Activated CD4-positive, alpha-beta T cell treated with anti-CD3 and anti-CD28 coated beads, Interleukin-2, amount 10 ng/mL, durations not matched to agents 24 days and 14 days (primary cell): ENCODE measurements around the gene LIN7B. TPM values are rescaled to one million over a fixed set of nuclear protein-coding genes. Genes with fewer than 3 reads are reported as not detected.
"Not testable (repeated sequence)": the region's sequence is repeated elsewhere in the genome, so short reads cannot be mapped to it uniquely, and the experiment has no call there.

ENCODE experiments used
- DNase-seq: peaks from one replicate; pipeline ENCODE4 v3.0.0; 2022
- H3K27ac Mint-ChIP-seq: one replicate; pipeline ENCODE4 v1.8.0; 2022; ENCODE audit warnings: mild to moderate bottlenecking, mixed read lengths
- H3K27me3 Mint-ChIP-seq: one replicate; pipeline ENCODE4 v1.8.0; 2022; ENCODE audit warnings: mixed read lengths
- H3K36me3 Mint-ChIP-seq: one replicate; pipeline ENCODE4 v1.8.0; 2022; ENCODE audit warnings: low read depth, mild to moderate bottlenecking, mixed read lengths
- H3K4me1 Mint-ChIP-seq: one replicate; pipeline ENCODE4 v1.8.0; 2021; ENCODE audit warnings: mixed read lengths
- H3K4me3 Mint-ChIP-seq: one replicate; pipeline ENCODE4 v1.8.0; 2022; ENCODE audit warnings: mild to moderate bottlenecking, moderate library complexity, mixed read lengths
- H3K9me3 Mint-ChIP-seq: one replicate; pipeline ENCODE4 v1.8.0; 2021; ENCODE audit warnings: mixed read lengths
- intact Hi-C: fragments of 100-400 bp; cut with micrococcal nuclease; formaldehyde crosslinking; loops from one replicate; pipeline ENCODE4 v1.15.1; 2023
- total RNA-seq: library from RNA; stranded (reverse); gene quantifications from 2 replicates; pipeline ENCODE4 v1.2.3, GENCODE V29; 2022

The LIN7B gene
- total RNA-seq, 1 donor from 2014 or later, result 5.4 TPM

DNA sequence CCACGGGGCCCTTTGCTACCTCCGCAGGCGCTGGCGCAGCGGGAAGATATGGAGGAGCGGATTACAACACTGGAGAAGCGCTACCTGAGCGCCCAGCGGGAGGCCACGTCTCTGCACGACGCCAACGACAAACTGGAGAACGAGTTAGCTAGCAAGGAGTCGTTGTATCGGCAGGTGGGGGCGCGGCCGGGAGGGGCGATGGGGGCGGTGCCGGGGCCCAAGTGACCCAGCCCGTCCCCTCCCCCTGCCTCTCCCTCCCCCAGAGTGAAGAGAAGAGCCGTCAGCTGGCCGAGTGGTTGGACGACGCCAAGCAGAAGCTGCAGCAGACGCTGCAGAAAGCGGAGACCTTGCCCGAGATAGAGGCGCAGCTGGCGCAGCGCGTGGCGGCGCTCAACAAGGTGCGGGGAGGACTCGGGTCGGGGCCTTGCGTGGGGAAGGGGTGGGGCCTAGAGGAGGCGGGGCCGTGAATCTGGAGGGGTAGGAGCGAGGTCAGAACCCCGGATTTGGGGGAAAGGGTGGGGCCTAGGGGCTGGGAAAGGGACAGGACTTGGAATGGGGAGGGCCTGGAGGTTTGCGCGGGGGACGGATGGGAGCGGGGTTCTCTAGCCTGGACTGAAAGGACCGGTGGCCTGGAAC lies 18.9 kb downstream of the LIN7B start:
- Mint-ChIP-seq H3K4me3 (peak overlapping the region; percentile 82), H3K36me3 (no peaks in the 10 kb centered on the region), H3K9me3 (no peaks in the 10 kb centered on the region), H3K27ac (no peak overlapping the region), H3K4me1 (peaks cover 17% of the 10 kb centered on the region), H3K27me3 (peaks cover 3% of the 10 kb centered on the region)
- DNase-seq, result peak; percentile 86
- intact Hi-C loops, result loop anchor here (2.0 kb wide), 1 partner anchor 16 kb away; no protein-coding TSS in a partner anchor

DNA sequence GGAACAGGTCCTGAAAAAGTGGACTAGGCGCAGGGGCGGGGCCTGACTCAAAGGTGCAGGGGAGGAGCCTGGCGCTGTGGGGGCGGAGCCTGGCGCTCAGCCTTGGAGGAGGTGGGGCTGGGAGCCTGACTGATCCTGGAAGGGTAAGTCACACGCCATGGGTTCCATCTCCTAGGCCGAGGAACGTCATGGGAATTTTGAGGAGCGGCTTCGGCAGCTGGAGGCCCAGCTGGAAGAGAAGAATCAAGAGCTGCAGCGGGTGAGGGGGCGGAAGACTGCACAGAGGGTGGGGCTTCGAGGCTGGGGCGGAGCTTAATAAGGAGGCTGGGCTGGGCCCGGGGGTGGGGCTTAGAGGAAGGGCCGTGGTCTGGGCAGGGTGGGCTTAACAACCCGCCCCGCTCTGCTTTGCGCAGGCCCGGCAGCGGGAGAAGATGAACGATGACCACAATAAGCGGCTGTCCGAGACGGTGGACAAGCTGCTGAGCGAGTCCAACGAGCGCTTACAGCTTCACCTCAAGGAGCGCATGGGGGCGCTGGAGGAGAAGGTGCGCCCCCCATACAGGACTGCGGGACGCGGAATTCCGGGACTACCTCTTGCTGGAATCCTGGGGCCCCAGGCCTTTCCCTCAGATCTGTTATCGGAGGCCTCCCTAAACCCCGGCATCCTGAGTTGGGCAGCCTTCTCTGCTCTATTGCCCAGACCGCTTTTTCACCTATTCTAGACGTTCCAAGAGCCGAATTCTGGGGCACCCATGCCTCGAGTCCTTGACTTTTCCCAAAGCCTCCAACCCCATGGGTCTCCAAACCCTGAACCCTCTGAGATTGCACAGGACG lies 19.7 kb downstream of the LIN7B start:
- Mint-ChIP-seq H3K9me3 (no peaks in the 10 kb centered on the region), H3K27ac (no peak overlapping the region), H3K27me3 (peaks cover 3% of the 10 kb centered on the region), H3K4me3 (peak overlapping the region; percentile 82), H3K36me3 (no peaks in the 10 kb centered on the region), H3K4me1 (peaks cover 11% of the 10 kb centered on the region)
- intact Hi-C loops, result loop anchor here (2.0 kb wide), 1 partner anchor 15 kb away; no protein-coding TSS in a partner anchor
- DNase-seq, result peak; percentile 90

DNA sequence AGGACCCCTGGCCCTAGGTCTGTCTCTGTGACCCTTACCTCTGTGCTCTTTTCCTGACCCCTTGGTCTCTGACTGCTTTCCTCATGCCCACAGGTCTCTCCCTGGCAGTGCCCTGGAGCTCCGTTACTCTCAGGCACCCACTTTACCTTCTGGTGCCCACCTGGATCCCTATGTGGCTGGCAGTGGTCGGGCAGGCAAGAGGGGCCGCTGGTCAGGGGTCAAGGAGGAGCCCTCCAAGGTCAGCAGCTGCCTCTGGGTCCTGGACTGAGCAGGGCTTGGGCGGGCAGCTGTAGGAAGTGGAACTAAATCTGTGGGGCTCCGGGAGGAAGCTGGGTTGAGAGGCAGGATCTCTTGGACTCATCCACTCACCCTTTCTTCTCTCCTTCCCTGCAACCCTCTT lies 21.5 kb downstream of the LIN7B start:
- H3K9me3 Mint-ChIP-seq, result no peaks in the 10 kb centered on the region
- no peak for DNase-seq
- peaks cover 9% of the 10 kb centered on the region for H3K4me1 Mint-ChIP-seq
- H3K27me3 Mint-ChIP-seq, result peaks cover 3% of the 10 kb centered on the region
- intact Hi-C loops, result no loop called here
- no peaks in the 10 kb centered on the region for H3K36me3 Mint-ChIP-seq
- H3K4me3 Mint-ChIP-seq, result no peak overlapping the region
- H3K27ac Mint-ChIP-seq, result no peak overlapping the region

DNA sequence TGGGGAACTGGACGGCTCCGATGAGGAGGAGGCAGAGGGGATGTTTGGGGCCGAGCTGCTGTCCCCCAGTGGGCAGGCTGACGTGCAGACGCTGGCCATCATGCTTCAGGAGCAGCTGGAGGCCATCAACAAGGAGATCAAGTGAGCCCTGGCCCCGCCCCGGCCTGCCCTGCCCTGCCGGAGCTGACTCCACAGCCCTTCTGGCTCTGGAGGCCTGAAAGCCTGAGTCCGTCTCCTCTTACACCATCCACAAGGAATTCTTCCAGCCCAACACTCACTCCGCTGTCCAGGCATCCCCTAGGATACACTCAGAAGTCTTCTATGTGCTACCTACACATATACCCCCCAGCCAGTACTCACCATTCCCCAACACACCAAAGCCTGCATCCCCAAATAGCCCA lies 22.6 kb downstream of the LIN7B start:
- peaks cover 3% of the 10 kb centered on the region for H3K27me3 Mint-ChIP-seq
- no peaks in the 10 kb centered on the region for H3K9me3 Mint-ChIP-seq
- H3K36me3 Mint-ChIP-seq, result no peaks in the 10 kb centered on the region
- H3K4me3 Mint-ChIP-seq, result no peak overlapping the region
- no peak for DNase-seq
- no peak overlapping the region for H3K27ac Mint-ChIP-seq
- H3K4me1 Mint-ChIP-seq, result peaks cover 11% of the 10 kb centered on the region
- intact Hi-C loops, result no loop called here

DNA sequence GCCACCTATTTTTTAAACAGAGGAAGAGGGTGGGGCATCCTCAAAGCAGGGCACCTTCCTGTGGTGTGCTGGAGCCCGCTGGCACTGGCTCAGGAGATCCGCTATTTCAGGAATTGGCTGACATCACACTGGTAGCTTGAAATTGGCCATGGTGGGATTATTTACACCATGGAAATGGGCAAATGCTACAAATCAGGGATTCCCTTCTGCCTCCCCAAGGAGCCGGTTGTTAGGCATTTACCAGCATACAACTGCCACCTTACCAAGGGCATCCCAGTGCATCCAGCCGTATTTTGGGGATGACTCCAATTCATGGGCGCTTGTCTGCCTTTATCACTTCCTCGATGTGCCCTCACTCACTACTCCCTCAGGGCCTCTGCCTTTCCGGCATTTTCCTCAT lies 26.8 kb downstream of the LIN7B start:
- H3K27ac Mint-ChIP-seq, result no peak overlapping the region
- no peak overlapping the region for H3K4me3 Mint-ChIP-seq
- no peak for DNase-seq
- H3K27me3 Mint-ChIP-seq, result peaks cover 6% of the 10 kb centered on the region
- no peaks in the 10 kb centered on the region for H3K9me3 Mint-ChIP-seq
- intact Hi-C loops, result no loop called here
- H3K36me3 Mint-ChIP-seq, result no peaks in the 10 kb centered on the region
- H3K4me1 Mint-ChIP-seq, result peaks cover 19% of the 10 kb centered on the region

DNA sequence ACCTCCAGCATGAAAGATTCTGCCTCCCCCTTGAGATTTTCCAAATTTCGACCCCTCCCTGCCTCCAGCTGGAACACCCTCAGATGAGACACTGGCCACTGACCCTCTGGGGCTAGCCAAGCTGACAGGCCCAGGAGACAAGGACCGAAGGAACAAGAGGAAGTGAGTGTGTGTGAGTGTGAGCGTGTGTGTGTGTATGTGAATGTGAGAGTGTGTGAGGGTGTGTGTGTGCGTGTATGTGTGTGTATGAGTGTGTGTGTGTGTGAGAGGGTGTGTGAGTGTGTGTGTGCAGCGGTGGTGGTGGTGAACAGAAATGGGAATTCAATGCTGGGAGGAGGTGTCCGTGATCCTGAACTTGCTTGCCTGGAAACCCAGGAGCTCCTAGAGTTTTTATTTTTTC lies 27.2 kb downstream of the LIN7B start:
- peaks cover 18% of the 10 kb centered on the region for H3K4me1 Mint-ChIP-seq
- H3K36me3 Mint-ChIP-seq, result no peaks in the 10 kb centered on the region
- peaks cover 8% of the 10 kb centered on the region for H3K27me3 Mint-ChIP-seq
- peak overlapping the region; percentile 3 for H3K4me3 Mint-ChIP-seq
- no peak for DNase-seq
- H3K27ac Mint-ChIP-seq, result no peak overlapping the region
- H3K9me3 Mint-ChIP-seq, result no peaks in the 10 kb centered on the region
- intact Hi-C loops, result no loop called here

DNA sequence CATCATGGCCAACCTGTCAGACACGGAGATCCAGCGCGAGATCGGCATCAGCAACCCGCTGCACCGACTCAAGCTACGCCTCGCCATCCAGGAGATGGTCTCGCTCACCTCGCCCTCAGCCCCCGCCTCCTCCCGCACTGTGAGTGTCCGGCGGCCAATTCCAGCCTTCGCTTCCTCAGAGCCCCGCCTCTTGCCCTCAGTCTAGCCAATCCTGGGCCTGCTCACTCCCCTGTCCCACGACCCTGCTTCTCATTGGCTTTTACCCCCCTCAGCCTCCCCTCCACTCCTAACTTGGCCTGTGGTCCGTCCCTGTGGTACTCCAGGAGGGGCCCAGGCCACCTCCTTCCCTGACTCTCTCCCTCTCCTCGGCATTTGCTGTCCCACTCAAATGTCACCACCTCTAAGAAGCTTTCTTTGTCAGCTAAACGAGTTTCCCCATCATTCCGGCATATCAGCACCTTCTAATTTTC lies 28.7 kb downstream of the LIN7B start:
- H3K4me1 Mint-ChIP-seq, result peaks cover 19% of the 10 kb centered on the region
- H3K36me3 Mint-ChIP-seq, result no peaks in the 10 kb centered on the region
- peaks cover 21% of the 10 kb centered on the region for H3K27me3 Mint-ChIP-seq
- peak; percentile 93 for DNase-seq
- H3K27ac Mint-ChIP-seq, result peak overlapping the region; percentile 67
- H3K4me3 Mint-ChIP-seq, result peak overlapping the region; percentile 93
- H3K9me3 Mint-ChIP-seq, result no peaks in the 10 kb centered on the region
- intact Hi-C loops, result loop anchor here (2.0 kb wide), 1 partner anchor 24 kb away; the partner anchor contains the start of genes C19orf73 and PPFIA3

DNA sequence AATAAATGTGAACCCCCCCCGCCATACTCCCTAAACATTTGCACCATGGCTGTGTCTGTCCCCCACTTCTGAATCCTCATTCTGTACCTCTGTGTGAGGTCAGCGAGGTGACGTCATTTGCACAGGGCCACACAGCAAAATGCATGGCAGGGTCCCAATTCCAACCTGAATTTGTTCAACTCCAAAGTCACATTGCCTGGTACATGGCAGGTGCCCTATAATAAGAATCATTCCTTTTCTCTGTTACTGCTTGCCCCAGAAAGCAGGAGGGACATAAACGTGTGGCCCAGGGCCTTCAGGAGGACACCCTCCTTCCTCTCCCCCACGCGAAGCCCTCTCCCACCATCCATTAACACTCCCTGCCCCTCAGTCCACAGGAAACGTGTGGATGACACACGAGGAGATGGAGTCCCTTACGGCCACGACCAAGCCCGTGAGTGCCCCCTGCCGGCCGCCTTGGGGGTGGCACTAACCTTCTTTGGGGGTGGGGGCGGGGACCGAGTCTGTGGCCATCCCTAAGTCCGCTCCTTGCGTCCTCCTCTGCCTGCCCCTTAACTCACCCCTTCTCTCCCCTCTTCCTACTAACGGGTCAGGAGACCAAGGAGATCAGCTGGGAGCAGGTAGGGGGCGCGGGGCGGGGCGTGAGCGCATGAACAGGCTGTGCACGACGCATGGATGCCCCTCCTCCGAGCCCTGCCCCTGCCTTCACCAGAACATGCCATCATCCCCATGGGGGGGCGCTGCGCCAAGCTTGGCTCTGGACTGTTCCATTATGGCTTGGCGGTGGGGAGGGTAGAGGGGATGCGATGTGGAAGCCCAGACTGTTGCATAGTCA lies 31.6 kb downstream of the LIN7B start:
- peak overlapping the region; percentile 60 for H3K4me3 Mint-ChIP-seq
- H3K9me3 Mint-ChIP-seq, result no peaks in the 10 kb centered on the region
- H3K27me3 Mint-ChIP-seq, result peaks cover 39% of the 10 kb centered on the region
- intact Hi-C loops, result loop anchor here (1.0 to 5.0 kb wide), 2 partner anchors 48 to 68 kb away; no protein-coding TSS in a partner anchor
- H3K36me3 Mint-ChIP-seq, result no peaks in the 10 kb centered on the region
- H3K4me1 Mint-ChIP-seq, result peaks cover 29% of the 10 kb centered on the region
- peak overlapping the region; percentile 73 for H3K27ac Mint-ChIP-seq
- DNase-seq, result peak; percentile 93

DNA sequence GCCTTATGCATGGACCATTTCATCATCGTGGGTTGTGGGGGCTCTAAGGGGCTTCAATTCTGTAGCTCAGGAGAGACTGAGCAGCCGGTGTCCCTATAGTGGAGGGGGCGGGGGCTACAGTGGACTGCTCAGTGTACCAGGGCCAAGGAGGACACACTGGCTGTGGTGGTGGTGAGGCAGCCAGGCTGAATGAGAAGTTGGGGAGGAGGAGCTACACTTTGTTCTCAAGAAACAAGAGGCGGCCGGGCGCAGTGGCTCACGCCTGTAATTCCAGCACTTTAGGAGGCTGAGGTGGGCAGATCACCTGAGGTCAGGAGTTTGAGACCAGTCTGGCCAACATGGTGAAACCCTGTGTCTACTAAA lies 32.2 kb downstream of the LIN7B start:
- DNase-seq, H3K36me3 Mint-ChIP-seq, H3K27ac Mint-ChIP-seq, H3K9me3 Mint-ChIP-seq: not testable (repeated sequence)
- intact Hi-C loops, result loop anchor here (5.0 kb wide), 1 partner anchor 69 kb away; no protein-coding TSS in a partner anchor
- Mint-ChIP-seq H3K27me3 (peaks cover 40% of the 10 kb centered on the region), H3K4me3 (peak overlapping the region; percentile 60), H3K4me1 (peaks cover 28% of the 10 kb centered on the region)

DNA sequence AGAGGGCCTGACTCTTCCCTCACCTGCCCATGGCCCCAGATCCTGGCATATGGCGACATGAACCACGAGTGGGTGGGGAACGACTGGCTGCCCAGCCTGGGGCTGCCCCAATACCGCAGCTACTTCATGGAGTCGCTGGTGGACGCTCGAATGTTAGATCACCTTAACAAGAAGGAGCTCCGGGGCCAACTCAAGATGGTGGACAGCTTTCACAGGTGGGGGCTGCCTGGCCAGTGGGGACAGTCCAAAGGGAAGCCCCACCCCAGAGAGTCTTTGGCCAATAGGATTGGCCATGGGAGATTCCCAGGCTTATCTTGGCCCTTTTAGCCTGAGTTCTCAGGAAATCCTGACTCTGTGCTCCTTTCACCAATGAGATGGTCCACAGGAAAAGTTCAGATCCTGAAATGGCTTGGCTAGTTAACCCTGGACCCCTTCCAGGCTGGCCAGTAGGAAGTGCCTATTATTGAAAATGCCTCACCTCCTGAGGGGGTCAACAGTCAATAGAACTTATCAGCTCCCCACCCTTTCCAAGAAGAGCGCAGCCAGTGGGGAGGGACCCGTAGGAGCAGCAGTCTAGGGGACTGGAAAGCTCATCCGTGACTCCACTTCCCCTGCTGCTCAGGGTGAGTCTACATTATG lies 34.0 kb downstream of the LIN7B start:
- H3K9me3 Mint-ChIP-seq, result peaks cover 4% of the 10 kb centered on the region
- intact Hi-C loops, result loop anchor here (2.0 to 5.0 kb wide), 2 partner anchors 15 to 71 kb away; no protein-coding TSS in a partner anchor
- peak overlapping the region; percentile 55 for H3K4me3 Mint-ChIP-seq
- no peak overlapping the region for H3K27ac Mint-ChIP-seq
- peaks cover 23% of the 10 kb centered on the region for H3K4me1 Mint-ChIP-seq
- no peak for DNase-seq
- H3K36me3 Mint-ChIP-seq, result peaks cover 2% of the 10 kb centered on the region
- H3K27me3 Mint-ChIP-seq, result peaks cover 51% of the 10 kb centered on the region

DNA sequence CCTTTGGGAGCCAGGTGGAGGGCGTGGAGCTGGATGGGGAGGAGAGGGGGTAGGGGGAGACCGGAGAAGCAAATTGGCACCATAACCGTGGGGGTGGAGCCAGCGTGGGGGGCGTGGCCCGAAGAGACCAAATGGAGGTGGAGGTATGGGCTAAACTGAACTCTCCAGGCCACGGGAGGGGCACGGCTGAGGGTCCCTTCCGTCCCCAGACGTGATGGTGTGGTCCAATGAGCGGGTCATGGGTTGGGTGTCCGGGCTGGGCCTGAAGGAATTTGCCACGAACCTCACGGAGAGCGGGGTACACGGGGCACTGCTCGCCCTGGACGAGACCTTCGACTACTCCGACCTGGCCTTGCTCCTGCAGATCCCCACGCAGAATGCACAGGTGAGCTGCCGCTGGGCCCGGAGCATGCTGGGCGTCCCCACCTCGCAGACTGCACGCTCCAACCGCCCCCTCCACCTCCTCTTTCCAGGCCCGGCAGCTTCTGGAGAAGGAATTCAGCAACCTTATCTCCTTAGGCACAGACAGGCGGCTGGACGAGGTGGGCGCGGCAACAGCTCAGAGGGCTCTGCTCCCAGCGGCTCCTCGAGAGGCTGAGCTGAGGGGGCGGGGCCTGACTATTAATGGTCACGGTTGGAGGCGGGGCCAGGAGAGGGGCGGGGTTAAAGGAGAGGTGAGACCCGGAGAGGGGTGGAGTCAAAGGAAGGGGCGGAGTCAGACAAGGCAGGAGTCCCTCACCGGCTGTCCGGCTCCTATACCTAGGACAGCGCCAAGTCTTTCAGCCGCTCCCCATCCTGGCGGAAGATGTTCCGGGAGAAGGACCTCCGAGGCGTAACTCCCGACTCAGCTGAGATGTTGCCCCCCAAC lies 34.8 kb downstream of the LIN7B start:
- H3K36me3 Mint-ChIP-seq, result peaks cover 2% of the 10 kb centered on the region
- H3K27me3 Mint-ChIP-seq, result peaks cover 59% of the 10 kb centered on the region
- peak; percentile 94 for DNase-seq
- peak overlapping the region; percentile 90 for H3K4me3 Mint-ChIP-seq
- H3K27ac Mint-ChIP-seq, result no peak overlapping the region
- peaks cover 23% of the 10 kb centered on the region for H3K4me1 Mint-ChIP-seq
- intact Hi-C loops, result loop anchor here (2.0 to 5.0 kb wide), 2 partner anchors 16 to 72 kb away; no protein-coding TSS in a partner anchor
- peaks cover 6% of the 10 kb centered on the region for H3K9me3 Mint-ChIP-seq

DNA sequence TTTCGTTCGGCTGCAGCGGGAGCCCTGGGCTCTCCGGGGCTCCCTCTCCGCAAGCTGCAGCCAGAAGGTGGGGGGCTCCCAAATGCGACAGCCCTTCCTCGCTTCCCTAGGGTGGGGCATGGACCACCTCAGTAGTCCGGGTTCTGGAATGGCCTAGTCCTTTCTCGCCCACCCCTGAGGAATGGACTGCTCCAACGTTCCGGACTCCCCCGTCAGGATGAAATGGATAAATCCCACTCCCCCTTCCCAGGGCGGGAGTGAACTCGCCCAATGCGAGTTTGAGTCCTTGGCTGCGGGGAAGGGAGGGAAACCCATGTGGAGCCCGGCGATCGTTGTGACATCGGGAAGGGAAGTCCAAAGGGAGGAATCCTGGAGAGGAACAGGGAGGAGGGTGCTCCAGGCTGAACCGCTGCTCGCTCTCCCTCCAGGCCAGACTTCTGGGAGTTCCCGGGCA lies 35.5 kb downstream of the LIN7B start:
- Mint-ChIP-seq H3K4me3 (peak overlapping the region; percentile 90), H3K36me3 (peaks cover 2% of the 10 kb centered on the region), H3K27ac (no peak overlapping the region), H3K4me1 (peaks cover 23% of the 10 kb centered on the region), H3K27me3 (peaks cover 65% of the 10 kb centered on the region), H3K9me3 (peaks cover 7% of the 10 kb centered on the region)
- DNase-seq, result no peak
- intact Hi-C loops, result loop anchor here (2.0 to 5.0 kb wide), 3 partner anchors 17 to 72 kb away; no protein-coding TSS in a partner anchor
